CD4-positive, alpha-beta T cell treated with Interleukin-12 subunit alpha and Interleukin-12 subunit beta, for 1 hour (primary cell): ENCODE measurements around the gene MGST2.
"Not testable (repeated sequence)": the region's sequence is repeated elsewhere in the genome, so short reads cannot be mapped to it uniquely, and the experiment has no call there.

Source experiments
- DNase-seq: peaks from one replicate; pipeline ENCODE4 v3.0.0-alpha.2; 2020

MGST2 gene

GRCh38 chr4:139672732-139673131 lies 7.1 kb downstream of the MGST2 start:
- no peak for DNase-seq

GRCh38 chr4:139674875-139675550 lies 9.4 kb downstream of the MGST2 start:
- DNase-seq, result no peak

- no peak for DNase-seq
Measured at GRCh38 chr4:139675651-139676050, 10.0 kb downstream of the MGST2 start.

GRCh38 chr4:139676365-139676764 lies 10.7 kb downstream of the MGST2 start:
- no peak for DNase-seq

GRCh38 chr4:139676913-139677585 lies 11.4 kb downstream of the MGST2 start:
- DNase-seq, result no peak

GRCh38 chr4:139682309-139682708 lies 16.7 kb downstream of the MGST2 start:
- no peak for DNase-seq

- no peak for DNase-seq
Measured at GRCh38 chr4:139682741-139683151, 17.1 kb downstream of the MGST2 start.

- no peak for DNase-seq
Measured at GRCh38 chr4:139684351-139684750, 18.7 kb downstream of the MGST2 start.

GRCh38 chr4:139685180-139685579 lies 19.6 kb downstream of the MGST2 start:
- no peak for DNase-seq

- no peak for DNase-seq
Measured at GRCh38 chr4:139686130-139686529, 20.5 kb downstream of the MGST2 start.

- DNase-seq, result no peak
Measured at GRCh38 chr4:139686988-139687387, 21.4 kb downstream of the MGST2 start.

- no peak for DNase-seq
Measured at GRCh38 chr4:139689093-139689722, 23.6 kb downstream of the MGST2 start.

- DNase-seq, result no peak
Measured at GRCh38 chr4:139690419-139690818, 24.8 kb downstream of the MGST2 start.

GRCh38 chr4:139692309-139693012 lies 26.8 kb downstream of the MGST2 start:
- DNase-seq, result no peak

- no peak for DNase-seq
Measured at GRCh38 chr4:139694522-139695107, 29.0 kb downstream of the MGST2 start.

- DNase-seq, result no peak
Measured at GRCh38 chr4:139696491-139696890, 30.9 kb downstream of the MGST2 start.

GRCh38 chr4:139698167-139698925 lies 32.7 kb downstream of the MGST2 start:
- not testable (repeated sequence) for DNase-seq

- DNase-seq, result no peak
Measured at GRCh38 chr4:139700568-139700967, 34.9 kb downstream of the MGST2 start.

GRCh38 chr4:139704915-139705485 lies 39.4 kb downstream of the MGST2 start:
- no peak for DNase-seq

- no peak for DNase-seq
Measured at GRCh38 chr4:139709660-139710059, 44.0 kb downstream of the MGST2 start.

GRCh38 chr4:139710073-139710472 lies 44.5 kb downstream of the MGST2 start:
- no peak for DNase-seq

GRCh38 chr4:139711461-139711860 lies 45.8 kb downstream of the MGST2 start:
- DNase-seq, result no peak
